Measurements from ENCODE around the gene DUSP10. TPM values are rescaled to one million over a fixed set of nuclear protein-coding genes. Genes with fewer than 3 reads are reported as not detected.

Gene DUSP10
- 3.0 and 3.2 TPM in 2 replicates for total RNA-seq
- long read RNA-seq, transcript DUSP10-201 (4 exons, 2,676 nt): major isoform, 25 of 29 reads
- long read RNA-seq, partial matches to known transcripts: 1 of 29 reads
- long read RNA-seq, other reads (novel, unspliced or antisense): 2 of 29 reads

DNA sequence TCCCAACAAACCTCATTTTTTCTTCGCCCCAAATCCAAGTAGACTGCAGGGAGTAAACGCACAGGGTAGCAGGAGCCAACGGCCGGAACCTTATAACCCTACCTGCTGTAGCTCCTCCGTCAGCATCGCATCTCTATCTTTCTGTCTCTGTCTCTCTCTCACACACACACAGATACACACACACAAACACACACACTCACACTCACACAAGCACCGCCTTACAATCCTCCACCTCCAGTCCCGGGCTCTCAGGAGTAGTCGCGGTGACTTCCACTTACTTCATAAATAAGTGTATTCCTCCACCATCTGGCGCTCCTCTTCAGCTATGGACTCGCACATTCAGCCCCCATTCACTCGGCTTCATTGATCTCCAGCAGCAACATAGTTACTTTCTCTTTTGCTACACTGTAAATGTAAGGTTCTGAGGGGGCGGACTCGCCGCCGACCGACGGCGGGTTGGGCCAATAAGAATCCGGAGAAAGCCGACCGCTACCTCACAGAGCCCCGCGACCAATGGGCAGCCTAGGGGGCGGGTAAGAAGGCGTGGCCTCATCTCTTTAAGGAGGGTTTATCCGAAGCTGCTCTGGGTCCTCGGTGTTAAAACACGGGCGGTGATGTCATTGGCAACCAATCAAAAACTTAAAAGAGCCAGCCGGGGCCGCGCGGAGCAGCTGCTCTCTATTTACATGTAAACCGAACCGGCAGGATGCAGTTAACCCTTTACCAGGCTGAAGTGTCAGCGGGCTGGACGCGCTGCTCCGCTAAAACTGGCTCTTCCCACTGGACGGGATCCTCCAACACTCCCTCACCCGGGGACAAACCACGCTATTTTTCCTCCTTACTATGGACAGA lies at the start of gene DUSP10:
Gene DUSP10 (minus strand): TSS at position 387 of the 852 bp plus-strand sequence. CDS start 2,345 bp downstream, outside the sequence.
- Mint-ChIP-seq H3K27ac (ENCODE audit: unreplicated experiment) (no peak within 1 kb of the TSS), H3K9me3 (ENCODE audit: unreplicated experiment) (no peaks in the 10 kb centered on the region), H3K4me1 (ENCODE audit: unreplicated experiment) (peaks cover 6% of the 10 kb centered on the region), H3K27me3 (ENCODE audit: unreplicated experiment) (no peaks in the 10 kb centered on the region), H3K36me3 (ENCODE audit: unreplicated experiment) (peaks cover 10% of the 10 kb centered on the region), H3K4me3 (ENCODE audit: unreplicated experiment) (no peak within 1 kb of the TSS)
- TF ChIP-seq CTCF (IDR thresholded peaks at IDR 0.05): no peak
- peak; percentile 99 for DNase-seq (ENCODE audit: extremely low spot score, unreplicated experiment)

GRCh38 chr1:221788466-221788865 lies 46.6 kb upstream of the DUSP10 start:
- DNase-seq (ENCODE audit: extremely low spot score, unreplicated experiment): no peak
- Mint-ChIP-seq H3K36me3 (ENCODE audit: unreplicated experiment) (no peaks in the 10 kb centered on the region), H3K4me3 (ENCODE audit: unreplicated experiment) (no peak overlapping the region), H3K4me1 (ENCODE audit: unreplicated experiment) (no peaks in the 10 kb centered on the region), H3K27ac (ENCODE audit: unreplicated experiment) (no peak overlapping the region), H3K27me3 (ENCODE audit: unreplicated experiment) (peaks cover 15% of the 10 kb centered on the region), H3K9me3 (ENCODE audit: unreplicated experiment) (no peaks in the 10 kb centered on the region)
- TF ChIP-seq CTCF (IDR thresholded peaks at IDR 0.05): no peak

GRCh38 chr1:221786647-221787046 lies 44.8 kb upstream of the DUSP10 start:
- Mint-ChIP-seq H3K27ac (ENCODE audit: unreplicated experiment) (no peak overlapping the region), H3K9me3 (ENCODE audit: unreplicated experiment) (no peaks in the 10 kb centered on the region), H3K4me3 (ENCODE audit: unreplicated experiment) (no peak overlapping the region), H3K36me3 (ENCODE audit: unreplicated experiment) (no peaks in the 10 kb centered on the region), H3K4me1 (ENCODE audit: unreplicated experiment) (no peaks in the 10 kb centered on the region), H3K27me3 (ENCODE audit: unreplicated experiment) (peaks cover 24% of the 10 kb centered on the region)
- no peak for TF ChIP-seq CTCF (IDR thresholded peaks at IDR 0.05)
- DNase-seq (ENCODE audit: extremely low spot score, unreplicated experiment): no peak

DNA sequence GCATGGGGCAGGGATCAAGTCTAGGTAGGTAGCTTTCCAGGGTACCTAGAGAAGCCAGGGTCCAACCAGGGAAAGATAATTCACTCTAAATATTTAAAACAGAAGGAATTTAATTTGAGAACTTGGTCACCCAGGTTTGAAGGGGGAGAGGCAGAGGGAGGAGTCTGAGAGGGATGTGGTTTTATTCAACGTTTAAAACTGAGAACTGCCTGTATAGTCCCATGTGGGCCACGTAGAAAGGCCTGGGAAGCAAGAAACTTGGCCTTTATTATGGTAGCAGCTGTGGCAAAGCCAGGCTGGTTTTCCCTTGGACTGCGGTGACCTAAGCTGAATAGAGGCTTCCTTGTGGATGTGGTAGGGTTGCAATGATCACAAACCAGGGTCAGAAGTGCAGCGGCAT lies 42.0 kb upstream of the DUSP10 start:
- H3K27me3 Mint-ChIP-seq (ENCODE audit: unreplicated experiment): peaks cover 24% of the 10 kb centered on the region
- H3K4me1 Mint-ChIP-seq (ENCODE audit: unreplicated experiment): no peaks in the 10 kb centered on the region
- no peaks in the 10 kb centered on the region for H3K9me3 Mint-ChIP-seq (ENCODE audit: unreplicated experiment)
- no peak overlapping the region for H3K27ac Mint-ChIP-seq (ENCODE audit: unreplicated experiment)
- DNase-seq (ENCODE audit: extremely low spot score, unreplicated experiment): no peak
- TF ChIP-seq CTCF (IDR thresholded peaks at IDR 0.05): no peak
- no peak overlapping the region for H3K4me3 Mint-ChIP-seq (ENCODE audit: unreplicated experiment)
- no peaks in the 10 kb centered on the region for H3K36me3 Mint-ChIP-seq (ENCODE audit: unreplicated experiment)

DNA sequence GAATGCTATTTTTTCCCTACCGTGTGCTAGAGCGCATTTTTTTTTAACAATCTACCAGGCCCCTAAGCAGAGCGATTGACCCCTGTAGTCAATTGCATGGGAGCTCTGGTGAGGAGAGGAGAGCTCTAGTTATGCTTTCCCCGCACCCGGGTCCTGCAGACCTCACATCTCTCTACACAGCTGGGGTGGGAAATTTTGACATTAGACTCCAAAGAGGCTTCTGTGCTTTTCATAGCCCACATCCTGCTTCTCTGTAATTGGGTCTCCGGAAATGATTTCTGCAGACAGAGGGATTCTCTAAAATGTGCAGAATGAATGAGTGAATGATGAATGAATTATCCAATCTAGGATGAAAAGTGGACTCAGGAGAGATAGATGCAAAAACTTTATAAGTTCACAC lies 41.5 kb upstream of the DUSP10 start:
- no peak for DNase-seq (ENCODE audit: extremely low spot score, unreplicated experiment)
- Mint-ChIP-seq H3K36me3 (ENCODE audit: unreplicated experiment) (no peaks in the 10 kb centered on the region), H3K4me3 (ENCODE audit: unreplicated experiment) (no peak overlapping the region), H3K27ac (ENCODE audit: unreplicated experiment) (no peak overlapping the region), H3K4me1 (ENCODE audit: unreplicated experiment) (no peaks in the 10 kb centered on the region), H3K27me3 (ENCODE audit: unreplicated experiment) (peaks cover 19% of the 10 kb centered on the region), H3K9me3 (ENCODE audit: unreplicated experiment) (no peaks in the 10 kb centered on the region)
- TF ChIP-seq CTCF (IDR thresholded peaks at IDR 0.05): no peak

Measured in osteocyte (in vitro differentiated cells).